Endodermal cell (in vitro differentiated cells): Measurements from ENCODE around the gene NACC2. TPM values are rescaled to one million over a fixed set of nuclear protein-coding genes. Genes with fewer than 3 reads are reported as not detected.

ENCODE experiments used
- DNase-seq: peaks from one replicate; pipeline ENCODE4 v3.0.0-alpha.2; 2017
- H3K27ac ChIP-seq: 2 replicates; pipeline ENCODE4 v1.5.1; 2013; ENCODE audit warnings: mild to moderate bottlenecking, low read depth, low read length, moderate library complexity
- H3K27me3 ChIP-seq: 2 replicates; pipeline ENCODE4 v1.6.1; 2013; ENCODE audit warnings: mild to moderate bottlenecking, low read length, moderate library complexity; ENCODE audit not compliant: insufficient read depth, control insufficient read depth, poor library complexity, severe bottlenecking
- H3K36me3 ChIP-seq: 2 replicates; pipeline ENCODE4 v1.7.0; 2013; ENCODE audit warnings: mild to moderate bottlenecking, low read length, moderate library complexity; ENCODE audit not compliant: control insufficient read depth, insufficient read depth
- H3K4me1 ChIP-seq: one replicate; pipeline ENCODE4 v1.7.0; 2013; ENCODE audit warnings: low read length; ENCODE audit not compliant: control insufficient read depth, insufficient read depth
- H3K4me3 ChIP-seq: 2 replicates; pipeline ENCODE4 v1.5.1; 2013; ENCODE audit warnings: mild to moderate bottlenecking, low read length, moderate library complexity
- H3K9ac ChIP-seq: 2 replicates; pipeline ENCODE4 v1.6.1; 2013; ENCODE audit warnings: mild to moderate bottlenecking, low read length, moderate library complexity; ENCODE audit not compliant: poor library complexity, severe bottlenecking; ENCODE audit errors: extremely low read depth
- H3K9me3 ChIP-seq: 2 replicates; pipeline ENCODE4 v1.6.1; 2013; ENCODE audit warnings: mild to moderate bottlenecking, low read length, moderate library complexity; ENCODE audit not compliant: control insufficient read depth
- H3K27ac Mint-ChIP-seq: 2 replicates; pipeline ENCODE4 v1.8.0; 2020; ENCODE audit warnings: mixed read lengths
- H3K27me3 Mint-ChIP-seq: 2 replicates; pipeline ENCODE4 v1.8.0; 2021; ENCODE audit warnings: mild to moderate bottlenecking, mixed read lengths; ENCODE audit not compliant: insufficient read depth
- H3K36me3 Mint-ChIP-seq: 2 replicates; pipeline ENCODE4 v1.8.0; 2020; ENCODE audit warnings: low read depth, mixed read lengths
- H3K4me1 Mint-ChIP-seq: 2 replicates; pipeline ENCODE4 v1.8.0; 2020; ENCODE audit warnings: mixed read lengths
- H3K4me3 Mint-ChIP-seq: 2 replicates; pipeline ENCODE4 v1.8.0; 2020; ENCODE audit warnings: mild to moderate bottlenecking, moderate library complexity, mixed read lengths
- H3K9me3 Mint-ChIP-seq: 2 replicates; pipeline ENCODE4 v1.8.0; 2020; ENCODE audit warnings: mild to moderate bottlenecking, mixed read lengths
- CTCF ChIP-seq: fragments of 200-600 bp; sonication (generic); conservative IDR thresholded peaks from 2 replicates; pipeline ENCODE4 v1.5.0; 2021; ENCODE audit warnings: antibody characterized with exemption, mild to moderate bottlenecking
- WGBS, 2 experiments: methylation state at CpG; one replicate each; pipeline versions ENCODE4 v1.1.5 to v1.1.7; 2013; ENCODE audit warnings: missing lambda C conversion rate in 2 of 2, mixed read lengths in 1 of 2; ENCODE audit not compliant: insufficient coverage in 1 of 2, insufficient read length in 1 of 2; 5-methylcytosine and 5-hydroxymethylcytosine counted together
- total RNA-seq, 2 donors: library from RNA; stranded (reverse); fragmentation: NEBNext Ultra II Directional in 1 of 2; extraction: Animal tissue kit (Norgen Biotek cat#: 25700) in 1 of 2; gene quantifications; 2 replicates in 1 of 2; 3 replicates in 1 of 2; pipeline ENCODE4 v1.2.1, GENCODE V29; 2021

NACC2 gene
- total RNA-seq, 2 donors from 2014 or later = 12.4 to 16.7 TPM

DNA sequence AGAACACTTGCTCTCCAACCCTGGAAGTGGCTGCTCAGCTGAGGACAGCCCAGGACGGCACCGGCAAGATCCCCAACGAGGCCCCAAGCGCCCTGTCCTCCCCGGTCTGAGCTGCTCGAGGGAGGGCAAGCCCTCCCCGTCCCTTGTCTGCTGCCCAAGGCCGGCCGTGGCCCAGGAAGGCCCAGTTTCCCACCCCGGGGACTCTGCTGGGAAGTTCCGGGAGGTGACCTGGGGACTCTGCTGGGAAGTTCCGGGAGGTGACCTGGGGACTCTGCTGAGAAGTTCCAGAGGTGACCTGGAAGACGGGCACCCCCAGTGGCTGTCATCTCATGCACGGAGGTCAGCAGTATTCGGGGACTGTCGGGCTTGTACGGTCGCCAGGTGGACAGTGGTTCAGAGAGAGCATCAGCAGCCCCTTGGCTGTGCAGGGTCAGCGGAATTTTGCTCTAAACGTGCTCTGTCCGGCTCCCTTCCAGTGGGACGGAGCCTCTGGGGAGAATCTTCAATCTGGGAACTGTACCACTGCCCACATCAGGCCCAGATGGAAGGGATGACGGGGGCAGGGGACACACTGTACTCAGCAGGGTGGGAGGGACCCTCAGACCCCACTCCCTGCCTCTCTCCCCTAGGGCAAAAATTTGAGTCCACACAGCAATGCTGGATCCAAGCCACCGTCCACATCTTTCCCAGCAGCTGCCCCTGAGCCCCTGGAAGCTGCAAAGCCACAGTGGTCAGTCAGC is 7.2 kb downstream of the NACC2 start:
- TF ChIP-seq CTCF = no peak
- Mint-ChIP-seq H3K27ac (no peak overlapping the region), H3K36me3 (no peaks in the 10 kb centered on the region), H3K4me3 (no peak overlapping the region), H3K9me3 (no peaks in the 10 kb centered on the region), H3K4me1 (peaks cover 8% of the 10 kb centered on the region), H3K27me3 (no peaks in the 10 kb centered on the region)
- Histone ChIP-seq H3K27ac (no peak overlapping the region), H3K27me3 (no peaks in the 10 kb centered on the region), H3K9me3 (no peaks in the 10 kb centered on the region), H3K36me3 (peaks cover 4% of the 10 kb centered on the region), H3K4me1 (peaks cover 3% of the 10 kb centered on the region), H3K4me3 (no peak overlapping the region), H3K9ac (no peak overlapping the region)
- DNase-seq = no peak
- 82 to 89% methylated on average over 15 to 24 of the region's 24 CpGs for WGBS, 2 experiments

DNA sequence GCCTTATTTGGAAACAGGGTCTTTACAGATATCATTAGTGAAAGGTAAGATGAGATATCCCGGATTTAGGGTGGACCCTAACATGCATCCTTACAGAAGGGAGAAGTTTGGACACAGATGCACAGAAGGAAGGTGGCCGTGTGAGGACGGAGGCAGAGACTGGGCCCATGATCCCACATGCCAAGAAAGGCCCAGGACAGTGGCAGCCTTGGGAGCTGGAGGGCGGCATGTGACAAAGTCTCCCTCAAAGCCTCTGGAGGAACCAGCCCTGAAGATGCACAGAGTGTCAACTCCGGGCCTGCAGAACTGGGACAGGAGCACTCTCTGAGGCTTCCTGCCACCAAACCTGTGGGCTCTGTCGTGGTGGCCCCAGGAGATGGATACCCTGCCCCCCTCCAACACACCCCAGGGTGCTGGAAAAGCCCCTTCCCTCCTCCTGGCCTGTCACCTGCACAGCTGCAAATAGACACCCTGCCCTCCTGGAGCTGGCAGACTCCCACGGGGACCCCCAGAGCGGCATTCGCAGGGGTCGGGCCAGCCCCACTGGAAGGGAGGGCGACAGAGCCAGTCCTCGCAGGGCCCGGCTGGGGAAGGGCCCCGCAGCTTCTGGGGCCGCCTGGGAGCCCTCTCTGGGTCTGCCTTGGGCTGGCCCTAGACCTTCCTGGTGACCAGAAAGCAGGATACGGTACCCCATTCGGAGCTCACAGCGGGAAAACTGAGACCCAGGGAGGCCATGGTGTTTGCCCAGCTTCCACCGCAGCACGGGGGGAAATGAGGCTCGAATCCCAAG is 7.9 kb downstream of the NACC2 start:
- Mint-ChIP-seq H3K4me3 (no peak overlapping the region), H3K36me3 (no peaks in the 10 kb centered on the region), H3K9me3 (no peaks in the 10 kb centered on the region), H3K27ac (no peak overlapping the region), H3K4me1 (peaks cover 8% of the 10 kb centered on the region), H3K27me3 (no peaks in the 10 kb centered on the region)
- Histone ChIP-seq H3K4me3 (no peak overlapping the region), H3K36me3 (no peaks in the 10 kb centered on the region), H3K27ac (no peak overlapping the region), H3K9ac (no peak overlapping the region), H3K4me1 (no peaks in the 10 kb centered on the region), H3K27me3 (no peaks in the 10 kb centered on the region), H3K9me3 (no peaks in the 10 kb centered on the region)
- WGBS, 2 experiments = 93 to 94% methylated on average over 17 to 21 of the region's 21 CpGs
- no peak for DNase-seq
- TF ChIP-seq CTCF = no peak

GRCh38 chr9:136086213-136086881 is 8.7 kb downstream of the NACC2 start:
- Mint-ChIP-seq H3K4me3 (no peak overlapping the region), H3K9me3 (no peaks in the 10 kb centered on the region), H3K36me3 (no peaks in the 10 kb centered on the region), H3K27ac (no peak overlapping the region), H3K27me3 (no peaks in the 10 kb centered on the region), H3K4me1 (peaks cover 4% of the 10 kb centered on the region)
- 93 to 95% methylated on average over 17 to 24 of the region's 24 CpGs for WGBS, 2 experiments
- no peak for TF ChIP-seq CTCF
- Histone ChIP-seq H3K9ac (no peak overlapping the region), H3K36me3 (no peaks in the 10 kb centered on the region), H3K27me3 (no peaks in the 10 kb centered on the region), H3K9me3 (no peaks in the 10 kb centered on the region), H3K4me1 (no peaks in the 10 kb centered on the region), H3K27ac (no peak overlapping the region), H3K4me3 (no peak overlapping the region)
- peak; percentile 47 for DNase-seq
